Nephron progenitor cell (in vitro differentiated cells): Measurements from ENCODE around the gene RENBP.

ENCODE experiments used
- DNase-seq: peaks from one replicate; pipeline ENCODE4 v3.0.0; 2021
- H3K27ac Mint-ChIP-seq: 2 replicates; pipeline ENCODE4 v1.8.0; 2021; ENCODE audit warnings: mild to moderate bottlenecking, moderate library complexity, mixed read lengths
- H3K27me3 Mint-ChIP-seq: 2 replicates; pipeline ENCODE4 v1.8.0; 2021; ENCODE audit warnings: mild to moderate bottlenecking, low read depth, mixed read lengths; ENCODE audit not compliant: poor library complexity
- H3K36me3 Mint-ChIP-seq: 2 replicates; pipeline ENCODE4 v1.8.0; 2021; ENCODE audit warnings: low read depth, mixed read lengths
- H3K4me1 Mint-ChIP-seq: 2 replicates; pipeline ENCODE4 v1.8.0; 2021; ENCODE audit warnings: mixed read lengths
- H3K4me3 Mint-ChIP-seq: 2 replicates; pipeline ENCODE4 v1.8.0; 2021; ENCODE audit warnings: mild to moderate bottlenecking, moderate library complexity, mixed read lengths
- H3K9me3 Mint-ChIP-seq: 2 replicates; pipeline ENCODE4 v1.8.0; 2021; ENCODE audit warnings: mild to moderate bottlenecking, moderate library complexity, mixed read lengths
- TF ChIP-seq, protein P1 (sequence below): fragments of 200-600 bp; sonication (generic); IDR thresholded peaks from 2 replicates; pipeline ENCODE4 v1.5.0; 2021; ENCODE audit warnings: antibody characterized with exemption

Gene RENBP

GRCh38 chrX:153966841-153967535, 22.5 kb upstream of the RENBP start:
- H3K27ac Mint-ChIP-seq, result peak overlapping the region; percentile 88
- TF ChIP-seq, protein P1, sequence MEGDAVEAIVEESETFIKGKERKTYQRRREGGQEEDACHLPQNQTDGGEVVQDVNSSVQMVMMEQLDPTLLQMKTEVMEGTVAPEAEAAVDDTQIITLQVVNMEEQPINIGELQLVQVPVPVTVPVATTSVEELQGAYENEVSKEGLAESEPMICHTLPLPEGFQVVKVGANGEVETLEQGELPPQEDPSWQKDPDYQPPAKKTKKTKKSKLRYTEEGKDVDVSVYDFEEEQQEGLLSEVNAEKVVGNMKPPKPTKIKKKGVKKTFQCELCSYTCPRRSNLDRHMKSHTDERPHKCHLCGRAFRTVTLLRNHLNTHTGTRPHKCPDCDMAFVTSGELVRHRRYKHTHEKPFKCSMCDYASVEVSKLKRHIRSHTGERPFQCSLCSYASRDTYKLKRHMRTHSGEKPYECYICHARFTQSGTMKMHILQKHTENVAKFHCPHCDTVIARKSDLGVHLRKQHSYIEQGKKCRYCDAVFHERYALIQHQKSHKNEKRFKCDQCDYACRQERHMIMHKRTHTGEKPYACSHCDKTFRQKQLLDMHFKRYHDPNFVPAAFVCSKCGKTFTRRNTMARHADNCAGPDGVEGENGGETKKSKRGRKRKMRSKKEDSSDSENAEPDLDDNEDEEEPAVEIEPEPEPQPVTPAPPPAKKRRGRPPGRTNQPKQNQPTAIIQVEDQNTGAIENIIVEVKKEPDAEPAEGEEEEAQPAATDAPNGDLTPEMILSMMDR, result no peak
- H3K36me3 Mint-ChIP-seq, result peaks cover 16% of the 10 kb centered on the region
- no peaks in the 10 kb centered on the region for H3K9me3 Mint-ChIP-seq
- H3K4me1 Mint-ChIP-seq, result peaks cover 43% of the 10 kb centered on the region
- no peak for DNase-seq
- peaks cover 3% of the 10 kb centered on the region for H3K27me3 Mint-ChIP-seq
- peak overlapping the region; percentile 100 for H3K4me3 Mint-ChIP-seq

DNA sequence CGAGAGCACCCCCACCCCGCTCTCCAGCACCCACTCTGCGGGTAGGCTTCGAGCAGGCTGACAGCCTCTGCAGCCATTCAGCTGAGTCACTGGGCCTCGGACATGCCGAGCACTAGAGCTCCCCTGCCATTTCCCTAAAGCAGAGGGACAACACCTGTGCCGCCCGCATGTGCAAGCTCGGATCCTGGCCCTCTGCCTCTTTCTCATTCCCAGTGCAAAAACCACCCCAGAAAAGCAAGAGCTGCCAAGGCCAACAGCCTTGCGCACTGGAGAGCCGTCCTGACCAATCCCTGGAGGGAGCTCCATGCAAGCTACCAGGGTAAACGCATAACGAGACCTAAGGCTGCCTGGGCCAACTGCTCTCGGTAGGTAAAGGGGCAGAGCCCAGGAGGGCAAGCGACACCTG, 21.8 kb upstream of the RENBP start:
- peak overlapping the region; percentile 32 for H3K4me3 Mint-ChIP-seq
- peak overlapping the region; percentile 81 for H3K27ac Mint-ChIP-seq
- H3K27me3 Mint-ChIP-seq, result peaks cover 3% of the 10 kb centered on the region
- no peak for DNase-seq
- peaks cover 21% of the 10 kb centered on the region for H3K36me3 Mint-ChIP-seq
- TF ChIP-seq, protein P1, result no peak
- no peaks in the 10 kb centered on the region for H3K9me3 Mint-ChIP-seq
- peaks cover 43% of the 10 kb centered on the region for H3K4me1 Mint-ChIP-seq

GRCh38 chrX:153965406-153965805, 21.0 kb upstream of the RENBP start:
- peaks cover 43% of the 10 kb centered on the region for H3K4me1 Mint-ChIP-seq
- H3K4me3 Mint-ChIP-seq, result no peak overlapping the region
- TF ChIP-seq, protein P1, result no peak
- peak overlapping the region; percentile 36 for H3K27ac Mint-ChIP-seq
- H3K9me3 Mint-ChIP-seq, result no peaks in the 10 kb centered on the region
- no peak for DNase-seq
- peaks cover 3% of the 10 kb centered on the region for H3K27me3 Mint-ChIP-seq
- H3K36me3 Mint-ChIP-seq, result peaks cover 29% of the 10 kb centered on the region

- peaks cover 37% of the 10 kb centered on the region for H3K4me1 Mint-ChIP-seq
- no peaks in the 10 kb centered on the region for H3K9me3 Mint-ChIP-seq
- H3K4me3 Mint-ChIP-seq, result no peak overlapping the region
- H3K36me3 Mint-ChIP-seq, result peaks cover 36% of the 10 kb centered on the region
- TF ChIP-seq, protein P1, result no peak
- no peak for DNase-seq
- H3K27me3 Mint-ChIP-seq, result peaks cover 3% of the 10 kb centered on the region
- no peak overlapping the region for H3K27ac Mint-ChIP-seq
These were observed 19.7 kb upstream of the RENBP start for GRCh38 chrX:153964105-153964504.

- Mint-ChIP-seq H3K27me3 (peaks cover 3% of the 10 kb centered on the region), H3K27ac (no peak overlapping the region), H3K4me3 (no peak overlapping the region), H3K36me3 (peaks cover 36% of the 10 kb centered on the region), H3K9me3 (no peaks in the 10 kb centered on the region), H3K4me1 (peaks cover 33% of the 10 kb centered on the region)
- TF ChIP-seq, protein P1, result no peak
- DNase-seq, result no peak
These were observed 19.1 kb upstream of the RENBP start for GRCh38 chrX:153963546-153963945.

DNA sequence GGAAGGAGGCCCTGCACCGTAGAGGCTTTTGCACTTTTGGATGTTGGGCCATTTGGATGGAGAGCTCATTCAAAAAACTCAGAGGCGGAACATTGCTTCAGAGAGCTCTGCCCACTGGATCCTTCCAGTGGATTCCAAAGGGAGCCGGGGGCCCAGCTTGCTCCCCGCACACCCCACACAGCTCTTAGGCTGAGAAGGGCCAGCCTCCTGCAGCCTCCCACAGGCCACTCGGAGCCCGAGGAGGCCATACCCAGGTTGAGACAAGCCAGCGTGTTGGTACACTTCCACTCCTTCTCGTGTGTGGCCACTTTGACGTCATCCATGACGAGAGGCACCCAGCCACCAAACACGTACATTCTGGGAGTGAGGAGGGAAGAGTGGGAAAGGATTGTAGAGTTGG, 16.8 kb upstream of the RENBP start:
- DNase-seq, result no peak
- no peaks in the 10 kb centered on the region for H3K9me3 Mint-ChIP-seq
- no peak overlapping the region for H3K27ac Mint-ChIP-seq
- no peak overlapping the region for H3K4me3 Mint-ChIP-seq
- TF ChIP-seq, protein P1, result no peak
- peaks cover 11% of the 10 kb centered on the region for H3K4me1 Mint-ChIP-seq
- H3K36me3 Mint-ChIP-seq, result peaks cover 31% of the 10 kb centered on the region
- no peaks in the 10 kb centered on the region for H3K27me3 Mint-ChIP-seq
